Stimulated activated CD8-positive, alpha-beta memory T cell treated with anti-CD3 and anti-CD28 coated beads, Interleukin-2, amount 100 ng/mL, for 1 hour (primary cell): ENCODE measurements around the gene TADA1.
"Not testable (repeated sequence)": the region's sequence is repeated elsewhere in the genome, so short reads cannot be mapped to it uniquely, and the experiment has no call there.

ENCODE experiments used
- DNase-seq, 2 donors: peaks; one replicate each; pipeline ENCODE4 v3.0.0-alpha.2; 2020; ENCODE audit warnings: low read depth in 2 of 2

The TADA1 gene

DNA sequence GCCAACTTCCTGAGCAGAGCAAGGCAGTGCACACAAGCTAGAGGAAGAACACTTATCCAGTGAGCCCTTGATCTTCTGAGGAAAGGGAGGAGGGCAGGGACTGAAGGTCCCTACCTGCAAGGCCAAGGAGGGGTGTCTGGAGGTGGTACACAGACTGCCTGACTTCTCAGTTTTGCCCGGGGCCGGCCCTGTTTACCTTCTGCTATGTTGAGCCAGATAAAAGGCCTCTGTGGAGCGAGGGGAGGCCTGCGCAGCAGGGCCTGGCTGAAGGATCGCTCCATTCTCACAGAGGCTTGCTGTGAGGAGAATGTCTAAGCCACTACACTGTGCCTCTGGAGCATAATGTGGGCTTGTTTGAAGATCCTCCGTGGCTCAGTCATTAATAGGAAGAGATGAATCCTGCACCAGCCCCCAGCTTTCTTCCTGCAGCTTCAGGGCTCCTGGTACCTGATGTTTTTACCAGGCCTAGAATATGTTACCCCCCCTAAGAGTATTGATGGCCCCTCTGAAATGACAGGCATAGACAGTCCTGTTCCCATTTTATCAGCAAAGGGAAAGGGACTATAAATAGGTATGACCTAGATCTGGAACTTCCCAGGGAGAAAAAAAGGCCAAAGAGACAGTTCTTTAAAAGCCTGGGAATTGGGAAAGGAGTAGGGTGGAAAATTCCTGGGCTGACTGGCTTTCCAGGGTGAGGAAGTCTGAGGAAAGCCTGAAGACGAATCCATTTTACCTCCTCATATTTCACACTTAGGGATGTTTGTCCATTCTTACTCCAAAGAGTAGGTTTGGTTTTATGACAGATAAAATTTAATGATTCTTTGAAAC, 32.1 kb downstream of the TADA1 start:
- DNase-seq = no peak

DNA sequence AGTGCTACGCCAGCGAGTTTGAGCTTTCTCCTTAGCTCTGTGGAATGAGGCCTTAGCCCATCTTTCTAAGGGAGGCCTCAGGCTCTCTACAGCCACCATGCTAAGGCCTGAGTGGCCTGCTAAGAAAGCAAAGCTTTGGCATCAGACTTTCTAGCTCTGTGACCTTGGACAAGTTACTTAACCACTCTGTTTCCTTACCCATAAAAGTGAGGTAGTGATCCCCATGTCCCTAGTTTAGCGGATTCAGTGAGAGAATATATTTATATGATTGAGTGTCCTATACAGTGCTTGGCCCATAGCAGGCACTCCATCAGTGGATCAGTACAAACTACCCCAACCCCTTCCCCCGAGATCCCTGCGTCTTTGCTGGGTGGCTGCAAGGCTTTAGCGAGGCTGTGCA, 32.7 kb downstream of the TADA1 start:
- no peak for DNase-seq

DNA sequence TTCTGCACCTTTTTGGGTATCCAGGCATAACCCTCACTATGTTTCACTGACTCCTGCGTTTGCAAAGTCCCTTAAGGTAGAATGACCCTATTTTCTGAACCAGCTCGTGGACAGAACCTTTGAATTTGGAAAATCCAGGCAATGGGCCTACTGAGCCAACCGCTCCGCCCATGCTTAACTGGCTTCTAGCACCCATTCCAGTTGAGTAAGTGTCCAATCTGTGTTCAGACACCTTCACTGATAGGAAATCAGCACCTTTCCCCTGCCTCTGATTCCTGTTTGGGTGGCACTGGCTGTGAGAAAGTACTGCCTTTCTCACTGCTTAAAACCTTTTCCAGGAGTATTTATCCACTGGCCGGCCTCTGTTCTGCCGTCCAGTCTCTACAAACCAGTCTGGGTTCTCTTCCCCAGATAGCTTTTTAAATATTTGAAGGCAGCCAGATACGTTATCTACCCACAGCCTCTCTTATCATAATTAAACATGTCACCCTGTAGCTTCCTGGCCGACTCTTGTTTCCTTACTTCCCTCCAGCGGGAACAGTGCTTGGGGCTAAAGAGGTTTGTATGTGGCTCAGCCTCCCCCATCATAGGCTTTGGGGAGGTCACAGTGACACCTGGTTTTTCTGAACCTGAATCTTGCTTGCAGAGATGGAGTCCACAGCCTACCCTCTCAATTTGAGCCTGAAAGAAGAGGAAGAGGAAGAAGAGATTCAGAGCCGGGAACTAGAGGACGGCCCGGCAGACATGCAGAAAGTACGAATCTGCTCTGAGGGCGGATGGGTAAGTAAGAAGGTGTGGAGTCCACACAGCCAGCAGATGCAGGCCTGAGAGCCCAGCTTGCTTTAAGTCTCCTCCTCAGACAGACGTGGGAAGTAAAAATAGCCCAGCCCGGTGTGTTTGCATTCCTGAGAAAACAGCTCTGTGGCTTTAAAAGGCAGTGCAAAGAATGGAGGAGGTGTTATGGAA, 35.5 kb downstream of the TADA1 start:
- no peak for DNase-seq

DNA sequence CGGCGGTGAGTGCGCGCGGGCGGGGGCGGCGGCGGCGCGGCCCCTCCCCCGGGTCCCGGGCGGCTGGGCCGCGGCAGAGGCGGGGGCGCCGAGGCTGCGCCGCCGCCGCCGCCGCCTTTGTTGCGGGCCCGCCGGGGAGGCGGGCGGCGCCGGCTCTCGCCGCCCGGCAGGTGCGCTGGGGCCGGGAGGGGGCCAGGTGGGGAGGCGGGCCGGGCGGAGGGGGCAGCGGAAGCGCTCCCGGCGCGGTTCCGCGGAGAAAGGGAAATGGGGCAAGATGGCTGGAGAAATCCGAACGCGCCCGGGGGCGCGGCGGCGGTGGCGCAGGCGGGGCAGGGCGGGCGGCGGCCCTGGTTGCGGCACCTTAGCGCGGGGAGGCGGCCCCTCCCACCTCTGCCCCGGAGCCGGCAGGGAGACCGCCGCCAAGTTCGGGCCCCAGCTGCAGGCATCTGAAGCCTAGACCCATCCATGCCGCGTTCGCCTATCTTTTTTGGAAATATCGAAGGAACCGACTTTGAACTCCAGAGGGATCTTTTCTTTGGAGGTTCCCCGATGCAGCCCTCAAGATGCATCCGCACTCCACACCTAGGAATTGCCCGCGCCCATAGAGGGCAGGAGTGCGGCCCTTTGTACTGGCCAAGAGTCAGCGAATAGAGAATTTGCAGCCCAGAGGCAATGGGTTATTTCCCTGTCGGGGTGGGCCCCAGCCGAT, 36.3 kb downstream of the TADA1 start:
- peak; percentile 13 to 26 for DNase-seq

DNA sequence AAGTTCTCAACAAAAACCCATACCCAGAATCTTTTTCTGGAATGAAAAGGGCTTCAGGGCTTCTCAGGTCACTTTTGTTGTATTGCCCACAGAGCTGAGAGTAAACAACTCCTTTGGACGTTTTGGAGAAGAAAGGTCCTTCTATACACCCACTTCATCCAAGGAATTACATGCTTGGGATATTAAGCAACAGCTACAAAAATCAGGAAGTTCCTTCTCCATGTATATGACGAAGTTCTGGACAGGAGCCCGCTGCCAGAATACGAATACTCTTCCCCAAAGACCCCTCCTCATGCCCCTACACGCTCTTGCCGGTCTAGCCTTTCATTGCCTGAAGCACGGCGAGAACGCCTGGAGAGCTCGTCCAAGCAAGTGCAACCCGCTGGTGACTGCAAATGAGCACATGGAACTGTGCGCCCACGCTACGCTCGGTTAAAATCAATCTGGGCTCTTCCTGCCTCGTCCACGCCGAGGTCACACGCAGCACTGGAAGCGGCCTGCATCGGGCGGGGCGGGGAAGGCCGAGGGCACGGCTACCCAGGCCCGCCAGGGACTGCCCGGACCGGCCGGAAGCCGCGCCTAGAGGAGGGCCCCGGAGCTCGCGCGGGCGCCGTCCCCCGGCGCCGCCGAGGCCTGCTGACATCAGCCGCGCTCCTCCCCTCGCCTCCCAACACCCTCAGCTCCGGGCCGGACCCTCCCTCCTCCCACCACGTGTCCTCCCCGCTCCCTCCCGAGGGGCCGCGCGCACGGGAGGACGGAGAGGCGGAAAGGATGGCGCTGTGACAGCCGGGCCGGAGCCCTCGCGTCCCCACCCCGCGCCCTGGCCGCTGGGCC, 37.1 kb downstream of the TADA1 start, which contains the start of gene POGK:
Gene POGK, plus strand, starts transcription at position 710 of the 834 bp plus-strand sequence. CDS start 1,482 bp downstream, outside the sequence.
- peak; percentile 45 to 62 for DNase-seq

DNA sequence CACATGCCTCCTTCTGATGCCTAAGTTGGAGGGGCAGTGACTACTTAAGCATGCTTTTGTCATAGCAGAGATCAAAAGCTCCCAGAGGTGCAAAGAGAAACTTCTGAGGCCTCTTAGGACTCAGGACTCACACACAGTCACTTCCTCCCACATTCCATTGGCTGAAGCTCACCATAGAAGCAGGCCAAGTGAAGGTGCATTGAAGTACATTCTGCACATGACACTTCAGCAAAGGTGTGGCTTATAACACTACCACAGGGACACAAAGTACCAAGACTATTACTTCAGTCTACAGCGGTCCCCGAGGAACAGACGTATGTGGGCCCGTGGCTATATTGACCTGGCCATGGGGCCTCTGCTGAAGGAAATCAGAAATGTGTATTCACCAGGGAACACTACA, 39.3 kb downstream of the TADA1 start:
- DNase-seq = no peak

DNA sequence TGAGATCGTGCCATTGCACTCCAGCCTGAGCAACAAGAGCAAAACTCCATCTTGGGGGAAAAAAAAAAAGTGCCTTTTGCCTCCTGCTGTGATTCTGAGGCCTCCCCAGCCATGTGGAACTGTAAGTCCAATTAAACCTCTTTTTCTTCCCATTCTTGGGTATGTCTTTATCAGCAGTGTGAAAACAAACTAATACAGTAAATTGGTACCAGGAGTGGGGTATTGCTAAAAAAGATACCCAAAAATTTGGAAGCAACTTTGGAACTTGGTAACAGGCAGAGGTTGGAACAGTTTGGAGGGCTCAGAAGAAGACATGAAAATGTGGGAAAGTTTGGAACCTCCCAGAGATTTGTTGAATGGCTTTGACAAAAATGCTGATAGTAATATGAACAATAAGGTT, 46.3 kb downstream of the TADA1 start:
- DNase-seq = not testable (repeated sequence)

DNA sequence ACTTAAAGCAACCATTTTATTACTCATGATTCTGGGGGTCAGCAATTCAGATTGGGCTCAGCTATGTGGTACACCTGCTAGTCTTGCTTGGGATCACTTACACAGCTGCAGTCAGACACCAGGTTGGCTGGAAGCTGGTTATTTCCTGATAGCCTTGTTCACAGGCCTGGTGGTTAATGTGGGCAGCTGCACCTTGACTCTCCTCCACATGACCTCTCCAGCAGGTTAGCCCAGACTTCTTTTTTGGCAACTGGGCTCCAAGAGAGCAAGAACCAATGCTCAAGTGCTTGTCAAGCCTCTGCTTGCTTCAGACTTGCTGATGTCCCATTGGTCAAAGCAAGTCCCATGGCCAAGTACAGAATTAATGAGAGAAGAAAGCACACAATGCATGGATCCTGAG, 48.6 kb downstream of the TADA1 start:
- DNase-seq = no peak

DNA sequence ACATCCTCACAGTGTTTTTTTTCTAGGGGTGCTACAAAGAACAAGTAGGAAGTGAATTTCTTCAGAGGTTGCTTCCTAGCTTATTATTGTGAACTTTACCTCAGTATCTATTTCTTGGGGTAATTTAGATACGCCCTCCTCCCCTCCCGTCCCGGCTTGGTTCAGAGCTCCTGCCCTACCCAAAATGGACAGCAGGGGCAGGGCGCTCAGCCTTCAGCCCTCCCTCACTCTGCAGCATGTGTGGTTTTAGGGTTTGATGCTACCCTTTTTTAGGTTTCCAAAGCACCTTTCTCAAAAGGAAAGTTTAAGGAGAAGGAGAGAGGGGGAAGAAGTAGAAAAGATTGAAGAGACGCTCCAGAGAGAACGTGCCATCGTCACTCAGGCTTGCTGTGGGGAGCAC, 53.7 kb downstream of the TADA1 start:
- DNase-seq = no peak

DNA sequence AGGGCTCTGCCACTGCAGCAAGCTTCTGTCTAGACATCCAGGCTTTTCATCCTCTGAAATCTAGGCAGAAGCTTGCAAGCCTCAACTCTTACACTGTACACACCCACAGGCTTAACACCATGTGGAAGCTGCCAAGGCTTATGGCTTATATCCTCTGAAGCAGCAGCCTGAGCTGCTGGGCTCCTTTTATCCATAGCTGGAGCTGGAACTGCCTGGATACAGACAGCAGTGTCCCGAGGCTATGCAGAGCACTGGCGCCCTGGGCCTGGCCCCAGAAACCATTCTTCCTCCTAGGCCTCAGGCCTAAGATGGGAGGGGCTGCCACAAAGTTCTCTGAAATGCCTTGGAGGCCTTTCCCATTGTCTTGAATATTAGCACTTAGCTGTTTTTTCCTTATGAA, 56.1 kb downstream of the TADA1 start:
- no peak for DNase-seq

DNA sequence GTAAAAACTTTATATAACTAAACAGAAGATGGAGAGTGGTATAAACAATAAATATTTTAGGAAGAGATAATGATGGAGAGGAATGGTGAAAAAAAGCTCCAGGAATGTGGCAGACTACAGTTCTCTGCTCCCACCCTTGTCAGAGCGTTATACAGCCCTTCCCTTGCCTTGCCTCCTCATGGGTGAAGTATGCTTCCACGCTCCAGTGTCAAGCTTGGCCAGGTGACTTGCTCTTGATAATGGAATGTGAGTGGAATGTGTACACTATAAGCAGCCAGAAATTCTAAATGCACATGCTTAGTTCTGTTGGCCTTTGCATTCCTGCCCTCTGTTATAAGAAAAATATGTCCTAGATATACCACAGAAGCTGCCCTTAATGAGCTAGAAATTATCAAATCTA, 61.5 kb downstream of the TADA1 start:
- DNase-seq = no peak

DNA sequence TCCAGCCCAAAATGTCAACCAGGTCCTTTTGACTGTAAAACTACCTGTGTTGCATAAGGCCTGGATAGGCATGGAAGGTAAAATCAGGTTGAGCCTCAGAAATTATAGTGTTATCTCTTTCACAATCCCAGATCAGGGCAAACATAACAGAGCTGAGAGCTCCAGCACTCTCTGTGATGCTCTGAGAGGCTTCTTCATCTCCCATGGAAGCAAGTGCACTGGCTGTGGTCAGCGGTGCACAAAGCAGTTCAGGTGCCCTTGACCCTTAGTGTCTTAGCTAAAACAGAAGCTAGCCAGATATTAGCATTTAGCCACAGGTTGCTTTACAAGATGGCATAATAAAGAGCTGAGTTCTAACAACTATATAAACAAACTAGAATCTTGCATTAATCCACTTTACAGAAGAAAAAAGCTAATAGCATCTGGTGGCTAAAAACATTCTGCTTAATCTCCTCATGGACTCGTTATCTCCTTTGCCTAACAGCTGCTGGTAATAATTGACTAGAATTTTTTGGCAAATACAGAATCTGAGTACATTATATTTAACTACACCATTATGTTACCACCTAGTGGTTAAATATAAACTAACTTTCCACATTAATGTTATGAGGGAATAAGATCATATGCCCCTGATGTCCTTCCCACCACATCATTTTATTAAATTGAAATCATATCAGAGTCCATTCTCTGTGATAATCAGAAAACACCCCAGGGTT, 62.4 kb downstream of the TADA1 start:
- no peak for DNase-seq

DNA sequence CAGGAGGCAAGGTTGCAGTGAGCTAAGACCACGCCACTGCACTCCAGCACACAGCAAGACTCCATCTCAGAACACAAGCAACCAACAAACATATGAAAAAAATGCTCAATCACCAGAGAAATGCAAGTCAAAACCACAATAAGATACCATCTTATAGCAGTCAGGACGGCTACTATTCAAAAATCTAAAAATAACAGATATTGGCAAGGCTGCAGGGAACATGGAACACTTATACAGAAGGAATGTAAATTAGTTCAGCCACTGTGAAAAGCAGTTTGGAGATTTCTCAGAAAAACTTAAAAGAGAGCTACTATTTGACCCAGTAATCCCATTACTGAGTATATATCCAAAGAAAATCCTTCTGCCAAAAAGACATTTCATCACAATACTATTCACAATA, 64.4 kb downstream of the TADA1 start:
- no peak for DNase-seq

DNA sequence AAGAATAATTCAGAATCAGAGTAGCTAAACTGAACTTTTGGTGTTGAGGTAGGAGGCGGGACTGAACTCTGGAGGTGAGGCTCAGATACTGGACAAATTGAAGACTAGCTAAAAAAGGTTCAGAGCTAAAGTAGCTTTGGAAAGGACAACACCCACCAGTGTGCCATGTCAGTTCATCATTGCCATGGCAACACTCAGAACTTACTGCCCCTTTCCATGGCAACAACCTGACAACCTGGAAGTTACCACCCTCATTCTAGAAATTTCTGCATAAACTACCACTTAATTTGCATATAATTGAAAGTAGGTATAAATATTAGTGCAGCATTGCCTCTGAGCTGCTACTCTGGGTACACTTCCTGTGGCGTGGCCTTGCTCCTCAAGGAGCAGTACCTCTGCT, 67.1 kb downstream of the TADA1 start:
- DNase-seq = no peak
